ENCODE data around the gene OR2F1. TPM values are rescaled to one million over a fixed set of nuclear protein-coding genes. Genes with fewer than 3 reads are reported as not detected.

Gene OR2F1, protein sequence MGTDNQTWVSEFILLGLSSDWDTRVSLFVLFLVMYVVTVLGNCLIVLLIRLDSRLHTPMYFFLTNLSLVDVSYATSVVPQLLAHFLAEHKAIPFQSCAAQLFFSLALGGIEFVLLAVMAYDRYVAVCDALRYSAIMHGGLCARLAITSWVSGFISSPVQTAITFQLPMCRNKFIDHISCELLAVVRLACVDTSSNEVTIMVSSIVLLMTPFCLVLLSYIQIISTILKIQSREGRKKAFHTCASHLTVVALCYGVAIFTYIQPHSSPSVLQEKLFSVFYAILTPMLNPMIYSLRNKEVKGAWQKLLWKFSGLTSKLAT
- total RNA-seq = not detected in 2 replicates

GRCh38 chr7:143954544-143954943 lies at the start of gene OR2F1:
Gene OR2F1 (plus strand): TSS chr7:143954844. CDS start chr7:143959971, 5,127 bp downstream.

DNA sequence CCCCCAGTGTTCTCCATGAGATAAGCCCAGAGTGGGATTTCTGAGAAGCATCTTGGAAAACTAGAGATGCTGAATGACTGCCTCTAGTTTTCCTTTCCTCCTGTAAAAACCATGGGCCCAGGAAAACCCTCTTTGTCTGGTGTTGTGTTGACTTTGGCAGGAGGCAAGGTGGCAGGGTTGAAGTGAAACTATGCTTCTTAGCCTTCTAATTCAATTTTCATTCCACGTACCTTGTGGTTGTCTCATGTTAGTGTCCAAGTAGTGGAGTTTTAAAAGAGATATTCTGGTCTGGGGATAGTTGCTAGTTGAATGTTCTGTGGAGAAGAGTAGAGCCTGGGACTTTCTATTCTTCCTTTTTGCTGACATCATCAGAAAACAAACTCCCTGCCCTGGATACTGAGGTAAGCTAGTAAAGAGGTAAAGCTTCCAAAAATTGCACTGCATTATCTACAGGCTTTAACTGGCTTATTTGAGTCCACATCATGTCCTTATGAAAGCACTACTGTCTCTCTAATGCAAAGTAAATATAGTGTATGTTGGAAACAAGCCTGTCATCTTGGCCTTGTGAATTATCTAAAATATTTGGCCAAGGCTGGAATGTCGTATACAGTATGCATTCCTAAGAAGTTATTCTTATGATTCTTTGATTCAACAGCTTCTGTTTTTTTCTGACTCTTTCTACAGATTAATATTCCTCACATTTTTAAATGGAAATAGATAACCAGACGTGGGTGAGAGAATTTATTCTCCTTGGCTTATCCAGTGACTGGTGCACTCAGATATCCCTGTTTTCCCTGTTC lies 19.9 kb upstream of the OR2F1 start, which contains the start of gene OR2F2:
Gene OR2F2 (plus strand): TSS at position 708 of the 800 bp plus-strand sequence. CDS start 0 bp downstream, at position 708.

GRCh38 chr7:144000020-144000419 lies 45.4 kb downstream of the OR2F1 start, which contains the start of gene OR6B1:
Gene OR6B1 (plus strand): TSS chr7:144000320. CDS start chr7:144003997, 3,677 bp downstream.

Other genes with a start within 250 kb of the OR2F1 start
- gene CTAGE6, start 197.1 kb upstream of the OR2F1 start, total RNA-seq = 0.17 TPM in 1 of 2 replicates, not detected in the other
- gene TCAF1, start 52.7 kb upstream of the OR2F1 start, total RNA-seq = 37.4 and 43.4 TPM in 2 replicates
- not detected in 2 replicates for gene OR2F2, start 19.6 kb upstream of the OR2F1 start, total RNA-seq
- not detected in 2 replicates for gene OR6B1, start 45.5 kb downstream of the OR2F1 start, total RNA-seq
- not detected in 2 replicates for gene OR2A5, start 94.1 kb downstream of the OR2F1 start, total RNA-seq
- gene OR2A25, start 115.0 kb downstream of the OR2F1 start, total RNA-seq = not detected in 2 replicates
- gene OR2A12, start 131.4 kb downstream of the OR2F1 start, total RNA-seq = not detected in 2 replicates
- gene OR2A2, start 154.7 kb downstream of the OR2F1 start, total RNA-seq = not detected in 2 replicates
- not detected in 2 replicates for gene OR2A14, start 168.3 kb downstream of the OR2F1 start, total RNA-seq
- 0.09 TPM in 1 of 2 replicates, not detected in the other for gene CTAGE4, start 228.6 kb downstream of the OR2F1 start, total RNA-seq
- under 0.01 and 0.43 TPM in 2 replicates for gene ARHGEF35, start 241.0 kb downstream of the OR2F1 start, total RNA-seq

All from dermis lymphatic vessel endothelial cell (primary cell).